ENCODE measurements around the gene PXDN. TPM values are rescaled to one million over a fixed set of nuclear protein-coding genes. Genes with fewer than 3 reads are reported as not detected.

Gene PXDN
- total and polyA plus RNA-seq, 10 of the 15 experiments (the other 5 are each of a cell fraction or from before 2014, with no cell fraction given): 0.12 to 0.69 (median 0.23) TPM; not detected in 5

DNA sequence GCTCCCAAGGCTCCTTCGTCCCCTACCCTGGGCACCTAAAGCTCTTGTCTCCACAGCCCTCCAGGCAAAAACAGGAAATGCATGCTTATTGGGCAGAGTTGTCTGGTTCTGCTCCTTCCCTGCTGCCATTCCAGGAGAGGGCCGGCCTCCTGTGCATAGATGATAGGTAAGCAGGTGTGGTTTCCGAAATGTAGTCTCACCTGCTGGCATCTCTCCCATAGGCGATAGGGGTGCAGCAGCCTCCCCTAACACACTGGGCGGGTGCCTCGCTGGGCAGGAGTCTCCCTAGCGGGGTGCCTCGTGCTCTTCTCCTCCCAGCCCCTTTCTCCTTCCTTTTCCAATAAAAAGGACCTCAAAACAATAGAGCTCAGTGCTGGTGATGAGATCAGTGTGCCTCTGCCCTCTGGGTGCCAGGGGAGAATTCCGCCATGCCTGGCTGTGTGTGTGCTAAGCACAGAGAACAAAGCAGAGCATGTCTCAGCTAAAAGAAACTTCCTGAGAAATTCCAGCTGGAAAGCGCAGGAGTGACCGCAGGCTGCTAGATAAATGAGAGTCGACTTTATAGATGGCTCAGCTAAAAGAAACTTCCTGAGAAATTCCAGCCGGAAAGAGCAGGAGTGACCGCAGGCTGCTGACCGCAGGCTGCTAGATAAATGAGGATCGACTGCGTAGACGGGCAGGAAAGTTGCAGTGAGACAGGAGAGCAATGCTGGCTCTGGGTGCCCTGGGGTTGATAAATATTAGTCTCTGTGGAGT is 11.3 kb upstream of the PXDN start:
- Histone ChIP-seq H3K27me3 (replicated peaks in 1 of 2; ENCODE audit: control insufficient read depth in 2 of 2, insufficient read depth in 2 of 2, low read length in 1 of 2) (no peaks in the 10 kb centered on the region), H3K4me2 (ENCODE audit: control insufficient read depth, insufficient read depth) (no peak overlapping the region), H4K20me1 (ENCODE audit: control insufficient read depth, insufficient read depth) (no peaks in the 10 kb centered on the region), H3K27ac (ENCODE audit: control insufficient read depth, insufficient read depth) (no peak overlapping the region), H3K4me1 (ENCODE audit: control insufficient read depth, insufficient read depth, low read length) (no peaks in the 10 kb centered on the region), H2AFZ (ENCODE audit: control insufficient read depth, low read depth, low read length) (no peak overlapping the region), H3K9ac (ENCODE audit: control insufficient read depth, insufficient read depth, low read length) (no peak overlapping the region), H3K79me2 (ENCODE audit: control insufficient read depth, insufficient read depth, low read length) (no peaks in the 10 kb centered on the region), H3K36me3 (ENCODE audit: control insufficient read depth in 2 of 2, insufficient read depth in 2 of 2, low read length in 1 of 2) (no peaks in the 10 kb centered on the region), H3K9me3 (replicated peaks; ENCODE audit: control insufficient read depth, insufficient read depth, low read length) (no peaks in the 10 kb centered on the region; the same call in 2 of the 3 replicates), H3K4me3 (no peak overlapping the region)
- ATAC-seq: no peak
- BruUV-seq (replicated peaks): no TSS peak
- SMC1A ChIA-PET (ENCODE audit: uncharacterized antibody, unreplicated experiment): no interaction called here
- POLR2A ChIA-PET: no interaction called here
- RAD21 ChIA-PET (ENCODE audit: unreplicated experiment): no interaction called here
- TF ChIP-seq, protein P1, sequence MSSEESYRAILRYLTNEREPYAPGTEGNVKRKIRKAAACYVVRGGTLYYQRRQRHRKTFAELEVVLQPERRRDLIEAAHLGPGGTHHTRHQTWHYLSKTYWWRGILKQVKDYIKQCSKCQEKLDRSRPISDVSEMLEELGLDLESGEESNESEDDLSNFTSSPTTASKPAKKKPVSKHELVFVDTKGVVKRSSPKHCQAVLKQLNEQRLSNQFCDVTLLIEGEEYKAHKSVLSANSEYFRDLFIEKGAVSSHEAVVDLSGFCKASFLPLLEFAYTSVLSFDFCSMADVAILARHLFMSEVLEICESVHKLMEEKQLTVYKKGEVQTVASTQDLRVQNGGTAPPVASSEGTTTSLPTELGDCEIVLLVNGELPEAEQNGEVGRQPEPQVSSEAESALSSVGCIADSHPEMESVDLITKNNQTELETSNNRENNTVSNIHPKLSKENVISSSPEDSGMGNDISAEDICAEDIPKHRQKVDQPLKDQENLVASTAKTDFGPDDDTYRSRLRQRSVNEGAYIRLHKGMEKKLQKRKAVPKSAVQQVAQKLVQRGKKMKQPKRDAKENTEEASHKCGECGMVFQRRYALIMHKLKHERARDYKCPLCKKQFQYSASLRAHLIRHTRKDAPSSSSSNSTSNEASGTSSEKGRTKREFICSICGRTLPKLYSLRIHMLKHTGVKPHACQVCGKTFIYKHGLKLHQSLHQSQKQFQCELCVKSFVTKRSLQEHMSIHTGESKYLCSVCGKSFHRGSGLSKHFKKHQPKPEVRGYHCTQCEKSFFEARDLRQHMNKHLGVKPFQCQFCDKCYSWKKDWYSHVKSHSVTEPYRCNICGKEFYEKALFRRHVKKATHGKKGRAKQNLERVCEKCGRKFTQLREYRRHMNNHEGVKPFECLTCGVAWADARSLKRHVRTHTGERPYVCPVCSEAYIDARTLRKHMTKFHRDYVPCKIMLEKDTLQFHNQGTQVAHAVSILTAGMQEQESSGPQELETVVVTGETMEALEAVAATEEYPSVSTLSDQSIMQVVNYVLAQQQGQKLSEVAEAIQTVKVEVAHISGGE (CRISPR knock-in tag; IDR thresholded peaks at IDR 0.05): no peak
- in situ Hi-C loops (cut with MboI) (no loop called here), intact Hi-C loops (cut with micrococcal nuclease; ENCODE audit: unreplicated experiment) (no loop called here)
- WGBS (ENCODE audit: insufficient coverage, insufficient replicate concordance, low lambda C conversion rate, missing lambda C conversion rate): 48% methylated on average over 18 of the region's 18 CpGs
- DNase-seq (ENCODE audit: low read depth, low spot score): no peak
- FAIRE-seq: no peak
- CTCF ChIA-PET: no interaction called here

Data from GM12878 (cell line).